GM12878 (cell line): Measurements from ENCODE around the gene ARHGAP45. TPM values are rescaled to one million over a fixed set of nuclear protein-coding genes. Genes with fewer than 3 reads are reported as not detected.
A peak's percentile ranks its signal among the peaks of the same experiment; 100 is the strongest.

ENCODE experiments used
- ATAC-seq: fragments of 200-7000 bp; cut with Tn5 transposase; 3 replicates; pipeline ENCODE4 v1.9.1; 2020; ENCODE audit warnings: mild to moderate bottlenecking, moderate library complexity
- BruUV-seq: library from RNA; stranded (reverse); fragments of 400-500 nt; replicated peaks from 2 replicates; lab custom pipeline; 2021; lab: Mats Ljungman, UMichigan
- CTCF ChIA-PET: fragments of 300-600 bp; sonication (Branson Sonifier 250); formaldehyde crosslinking; extraction: SDS; loops from one replicate; lab custom pipeline; 2021; ENCODE audit warnings: inconsistent platforms; lab: Yijun Ruan, JAX
- POLR2A ChIA-PET: fragments of 350-600 bp; formaldehyde crosslinking; extraction: SDS; loops from one replicate; lab custom pipeline; 2021; ENCODE audit warnings: inconsistent platforms; lab: Charles Lee
- RAD21 ChIA-PET: fragments of 300-600 bp; sonication (Branson Sonifier 250); formaldehyde crosslinking; loops from one replicate; lab custom pipeline; 2023; ENCODE audit warnings: antibody characterized with exemption; ENCODE audit not compliant: unreplicated experiment; lab: Charles Lee
- SMC1A ChIA-PET: fragments of 300-600 bp; sonication (Branson Sonifier 250); formaldehyde crosslinking; loops from one replicate; lab custom pipeline; 2023; ENCODE audit not compliant: unreplicated experiment, uncharacterized antibody; lab: Charles Lee
- DNase-seq: peaks from one replicate; pipeline ENCODE4 v3.0.0-alpha.2; 2011; ENCODE audit warnings: low read depth, low spot score
- FAIRE-seq: peaks from 3 replicates; lab custom pipeline; 2011; peaks lifted over from hg19 to GRCh38; lab: Jason Lieb, UNC
- H2AFZ ChIP-seq: 2 replicates; pipeline ENCODE4 v1.6.0; 2011; ENCODE audit warnings: low read depth, low read length, control low read depth; ENCODE audit not compliant: control insufficient read depth
- H3K27ac ChIP-seq: 2 replicates; pipeline ENCODE4 v1.5.1; 2011; ENCODE audit warnings: control low read depth; ENCODE audit not compliant: control insufficient read depth, insufficient read depth
- H3K27me3 ChIP-seq, 2 experiments: replicated peaks in 1 of 2; 2 replicates each; pipeline versions ENCODE4 v1.6.0 to v1.6.1; 2011; ENCODE audit warnings: low read length in 1 of 2; ENCODE audit not compliant: control insufficient read depth in 2 of 2, insufficient read depth in 2 of 2
- H3K36me3 ChIP-seq, 2 experiments: 2 replicates each; pipeline ENCODE4 v1.5.1; 2011; ENCODE audit warnings: low read length in 1 of 2; ENCODE audit not compliant: control insufficient read depth in 2 of 2, insufficient read depth in 2 of 2
- H3K4me1 ChIP-seq: 2 replicates; pipeline ENCODE4 v1.6.1; 2011; ENCODE audit warnings: mild to moderate bottlenecking, low read length, moderate library complexity, mixed read lengths; ENCODE audit not compliant: control insufficient read depth, insufficient read depth
- H3K4me2 ChIP-seq: 2 replicates; pipeline ENCODE4 v1.6.0; 2011; ENCODE audit warnings: control low read depth; ENCODE audit not compliant: control insufficient read depth, insufficient read depth
- H3K4me3 ChIP-seq: fragments of 200-600 bp; sonication (generic); 2 replicates; pipeline ENCODE4 v1.5.1; 2016
- H3K79me2 ChIP-seq: 2 replicates; pipeline ENCODE4 v1.6.0; 2011; ENCODE audit warnings: low read length; ENCODE audit not compliant: control insufficient read depth, insufficient read depth
- H3K9ac ChIP-seq: 2 replicates; pipeline ENCODE4 v1.8.0; 2011; ENCODE audit warnings: low read length, control low read depth, mixed read lengths; ENCODE audit not compliant: control insufficient read depth, insufficient read depth
- H3K9me3 ChIP-seq: replicated peaks from 3 replicates; pipeline ENCODE4 v1.5.1; 2011; ENCODE audit warnings: mild to moderate bottlenecking, low read length; ENCODE audit not compliant: control insufficient read depth, insufficient read depth
- H4K20me1 ChIP-seq: 2 replicates; pipeline ENCODE4 v1.6.0; 2011; ENCODE audit not compliant: control insufficient read depth, insufficient read depth
- NFYB ChIP-seq: IDR thresholded peaks from 2 replicates; pipeline ENCODE4 v1.6.1; 2011; ENCODE audit warnings: low read depth, mild to moderate bottlenecking, low read length, improper control_type of control experiment, moderate library complexity; ENCODE audit not compliant: insufficient read depth
- PAX8 ChIP-seq: fragments of 450-650 bp; IDR thresholded peaks from 2 replicates; pipeline ENCODE4 v1.6.1; 2017; ENCODE audit warnings: mild to moderate bottlenecking, moderate library complexity
- SKIL ChIP-seq: fragments of 450-650 bp; IDR thresholded peaks from 2 replicates; pipeline ENCODE4 v1.6.1; 2017; ENCODE audit warnings: mild to moderate bottlenecking, low read depth, inconsistent platforms; ENCODE audit not compliant: poor library complexity, severe bottlenecking
- SUZ12 ChIP-seq: fragments of 200-600 bp; sonication (generic); IDR thresholded peaks from one replicate; pipeline ENCODE4 v1.6.1; 2018; ENCODE audit warnings: antibody characterized with exemption, mild to moderate bottlenecking; ENCODE audit not compliant: unreplicated experiment
- USF1 ChIP-seq: IDR thresholded peaks from 2 replicates; pipeline ENCODE4 v1.6.1; 2011; ENCODE audit warnings: borderline replicate concordance, low read depth, mild to moderate bottlenecking, moderate library complexity, mixed read lengths, low read length; ENCODE audit not compliant: insufficient read depth; ENCODE audit errors: extremely low read length
- WGBS: methylation state at CpG from one replicate; pipeline ENCODE4 v1.1.6; 2016; ENCODE audit warnings: low lambda C conversion rate; ENCODE audit not compliant: insufficient replicate concordance, insufficient coverage; ENCODE audit errors: missing lambda C conversion rate; 5-methylcytosine and 5-hydroxymethylcytosine counted together
- in situ Hi-C: fragments of 300-500 bp; cut with MboI; formaldehyde crosslinking; loops from 9 replicates; pipeline ENCODE4 v1.14.3; 2018; ENCODE audit warnings: mixed read lengths
- intact Hi-C: fragments of 100-400 bp; cut with micrococcal nuclease; formaldehyde crosslinking; loops from one replicate; pipeline ENCODE4 v1.14.2; 2022; ENCODE audit not compliant: unreplicated experiment
- polyA plus RNA-seq, 11 experiments: library from polyadenylated mRNA; depleted of rRNA in 4 of 11; unstranded in 6 of 11; stranded (reverse) in 5 of 11; fragments of >200 nt; fragmentation: Nextera tagmentation in 4 of 11; fragmentation: Illumina TruSeq in 1 of 11; extraction: Ambion mirVana in 4 of 11; extraction: Trizol in 1 of 11; gene quantifications; 1 replicate in 1 of 11; 2 replicates in 10 of 11; pipeline versions ENCODE4 v1.2.1 to v1.2.3, GENCODE V29; 2011 to 2016; ENCODE audit warnings: inconsistent platforms in 2 of 11, missing spikeins in 2 of 11, low read depth in 1 of 11
- total RNA-seq, 4 experiments: library from RNA; depleted of rRNA in 3 of 4; stranded (reverse); fragments of >200 nt in 3 of 4; fragmentation: Illumina TruSeq in 1 of 4; extraction: Trizol in 1 of 4; gene quantifications; 2 replicates each; pipeline versions ENCODE4 v1.2.1 to v1.2.3, GENCODE V29; 2013 to 2021

ARHGAP45 gene
- total and polyA plus RNA-seq, 10 of the 15 experiments (the other 5 are each of a cell fraction or from before 2014, with no cell fraction given) = 1.4 to 151 (median 59.9) TPM

GRCh38 chr19:1076046-1076386 is 9.0 kb downstream of the ARHGAP45 start:
- TSS peak; percentile 50 for BruUV-seq
- Histone ChIP-seq H3K27ac (peak overlapping the region; percentile 64), H3K9ac (no peak overlapping the region), H3K4me3 (no peak overlapping the region), H3K36me3 (peaks cover 25 to 38% of the 10 kb centered on the region in 2 experiments), H3K9me3 (no peaks in the 10 kb centered on the region; the same call in 2 of the 3 replicates), H3K27me3 (no peaks in the 10 kb centered on the region), H3K4me2 (no peak overlapping the region; the same call in 1 of the 2 replicates), H4K20me1 (no peaks in the 10 kb centered on the region), H3K79me2 (peaks cover 20% of the 10 kb centered on the region), H3K4me1 (peaks cover 32% of the 10 kb centered on the region), H2AFZ (no peak overlapping the region)
- ChIA-PET SMC1A (interaction anchor here (1.1 to 3.4 kb wide), 5 partner anchors 9 to 20 kb away, joined by 3 to 14 read pairs (median 4); partner anchors contain the start of gene ARHGAP45), POLR2A (interaction anchor here (0.7 to 3.8 kb wide), 10 partner anchors 9 to 1014 kb away, joined by 3 to 25 read pairs (median 12); partner anchors contain the start of genes ABCA7, ARHGAP45, GPX4 and POLR2E), RAD21 (interaction anchor here (1.0 to 3.1 kb wide), 6 partner anchors 9 to 50 kb away, joined by 3 to 18 read pairs (median 6); partner anchors contain the start of genes ARHGAP45 and CNN2), CTCF (interaction anchor here (1.6 to 2.6 kb wide), 4 partner anchors 9 to 27 kb away, joined by 3 to 11 read pairs (median 6); partner anchors contain the start of genes ARHGAP45 and GPX4)
- in situ Hi-C loops (no loop called here), intact Hi-C loops (loop anchor here (2.0 kb wide), 1 partner anchor 27 kb away; the partner anchor contains the start of gene GPX4)
- FAIRE-seq = peak; percentile 49
- TF ChIP-seq SKIL (no peak), USF1 (no peak), SUZ12 (no peak), PAX8 (no peak), NFYB (no peak)
- WGBS = 76% methylated on average over 4 of the region's 4 CpGs
- no peak for DNase-seq
- ATAC-seq = no peak
